ENCODE data around the gene SYTL3.

Gene SYTL3

GRCh38 chr6:158715330-158716311, 65.8 kb downstream of the SYTL3 start:
- in situ Hi-C loops (cut with MboI; ENCODE audit: low sequenced_read_pairs, unreplicated experiment) = loop anchor here (25.0 kb wide), 1 partner anchor 397 kb away; no protein-coding TSS in a partner anchor
- TF ChIP-seq, protein P1, sequence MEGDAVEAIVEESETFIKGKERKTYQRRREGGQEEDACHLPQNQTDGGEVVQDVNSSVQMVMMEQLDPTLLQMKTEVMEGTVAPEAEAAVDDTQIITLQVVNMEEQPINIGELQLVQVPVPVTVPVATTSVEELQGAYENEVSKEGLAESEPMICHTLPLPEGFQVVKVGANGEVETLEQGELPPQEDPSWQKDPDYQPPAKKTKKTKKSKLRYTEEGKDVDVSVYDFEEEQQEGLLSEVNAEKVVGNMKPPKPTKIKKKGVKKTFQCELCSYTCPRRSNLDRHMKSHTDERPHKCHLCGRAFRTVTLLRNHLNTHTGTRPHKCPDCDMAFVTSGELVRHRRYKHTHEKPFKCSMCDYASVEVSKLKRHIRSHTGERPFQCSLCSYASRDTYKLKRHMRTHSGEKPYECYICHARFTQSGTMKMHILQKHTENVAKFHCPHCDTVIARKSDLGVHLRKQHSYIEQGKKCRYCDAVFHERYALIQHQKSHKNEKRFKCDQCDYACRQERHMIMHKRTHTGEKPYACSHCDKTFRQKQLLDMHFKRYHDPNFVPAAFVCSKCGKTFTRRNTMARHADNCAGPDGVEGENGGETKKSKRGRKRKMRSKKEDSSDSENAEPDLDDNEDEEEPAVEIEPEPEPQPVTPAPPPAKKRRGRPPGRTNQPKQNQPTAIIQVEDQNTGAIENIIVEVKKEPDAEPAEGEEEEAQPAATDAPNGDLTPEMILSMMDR (IDR thresholded peaks at IDR 0.05; ENCODE audit: borderline replicate concordance, control extremely low read depth, extremely low read depth, insufficient read depth, missing control alignments) = no peak
- DNase-seq (ENCODE audit: low spot score) = peak; percentile 77

DNA sequence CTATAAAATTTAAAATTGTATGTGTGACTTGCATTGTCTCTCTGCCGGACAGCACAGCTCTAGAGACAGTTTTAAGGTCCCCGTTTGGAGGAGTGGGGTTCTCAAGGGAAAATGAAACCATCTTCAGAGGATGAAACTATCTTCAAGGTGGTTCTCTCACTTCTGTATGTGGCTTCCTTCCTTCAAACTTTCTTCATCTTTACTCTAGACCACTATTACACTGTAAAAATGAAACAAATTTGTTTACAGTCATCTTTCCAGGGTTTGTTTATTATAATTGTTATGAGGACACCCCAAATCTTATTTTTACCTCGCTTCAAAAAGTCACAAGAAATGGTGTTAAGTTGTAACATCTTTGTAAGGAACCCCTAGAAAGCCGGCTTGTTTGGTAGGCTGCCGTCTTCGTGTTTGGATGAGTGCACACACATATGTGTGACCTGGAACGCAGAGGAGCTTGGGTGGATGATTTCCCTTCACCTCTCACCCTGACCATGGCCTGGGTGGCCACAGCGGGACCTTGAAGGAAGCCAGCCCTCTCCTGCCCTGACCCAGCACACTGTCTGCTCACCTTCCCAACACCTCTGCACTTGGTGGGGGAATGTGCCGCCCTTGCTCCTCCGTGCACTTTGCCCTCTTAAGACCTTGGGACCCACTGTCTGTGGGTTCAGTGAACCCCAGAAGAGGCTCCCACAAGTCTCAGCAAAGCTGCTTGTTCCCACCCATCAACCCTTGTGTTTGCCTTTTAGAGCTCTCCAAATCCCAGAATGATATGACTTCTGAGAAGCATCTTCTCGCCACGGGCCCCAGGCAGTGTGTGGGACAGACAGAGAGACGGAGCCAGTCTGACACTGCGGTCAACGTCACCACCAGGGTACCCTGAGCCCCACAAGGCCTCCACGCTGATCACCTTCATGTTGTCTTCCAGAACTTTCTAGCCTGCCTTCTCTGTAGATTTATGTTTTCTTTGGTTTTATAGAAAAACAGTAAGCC, 67.8 kb downstream of the SYTL3 start:
- TF ChIP-seq, protein P1 (IDR thresholded peaks at IDR 0.05; ENCODE audit: borderline replicate concordance, control extremely low read depth, extremely low read depth, insufficient read depth, missing control alignments) = no peak
- in situ Hi-C loops (cut with MboI; ENCODE audit: low sequenced_read_pairs, unreplicated experiment) = loop anchor here (25.0 kb wide), 1 partner anchor 395 kb away; no protein-coding TSS in a partner anchor
- DNase-seq (ENCODE audit: low spot score) = peak; percentile 74

DNA sequence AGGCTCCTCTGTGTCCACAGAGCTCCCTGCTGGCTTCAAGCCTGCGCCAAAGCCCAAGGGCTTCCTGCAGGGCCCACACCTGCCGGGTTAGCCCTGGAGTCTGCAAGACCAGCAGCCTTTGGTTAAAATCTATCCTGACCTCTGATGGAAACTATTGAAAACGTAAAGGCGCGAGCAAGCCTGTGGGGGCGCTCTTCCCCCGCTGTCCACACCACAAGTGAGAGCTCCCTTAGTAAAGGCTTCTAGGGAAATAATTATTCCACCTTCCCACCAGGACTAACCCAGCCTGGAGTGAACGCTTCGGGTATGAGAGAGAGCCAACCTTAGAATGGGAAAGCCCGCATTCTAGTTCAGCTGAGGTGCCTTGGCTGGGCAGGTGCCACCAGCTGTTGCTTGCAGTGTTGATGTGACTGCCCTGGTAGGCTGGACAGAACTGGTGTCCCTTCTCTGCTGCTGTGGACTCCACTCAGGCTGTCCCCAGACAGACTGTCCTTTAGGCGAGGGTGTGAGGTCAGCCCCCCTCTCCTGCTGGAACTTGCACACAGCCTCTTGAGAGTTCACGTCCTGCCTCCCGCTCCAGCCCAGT, 68.7 kb downstream of the SYTL3 start:
- TF ChIP-seq, protein P1 (IDR thresholded peaks at IDR 0.05; ENCODE audit: borderline replicate concordance, control extremely low read depth, extremely low read depth, insufficient read depth, missing control alignments) = peak; percentile 49
- DNase-seq (ENCODE audit: low spot score) = no peak
- in situ Hi-C loops (cut with MboI; ENCODE audit: low sequenced_read_pairs, unreplicated experiment) = loop anchor here (25.0 kb wide), 1 partner anchor 394 kb away; no protein-coding TSS in a partner anchor

- in situ Hi-C loops (cut with MboI; ENCODE audit: low sequenced_read_pairs, unreplicated experiment) = loop anchor here (25.0 kb wide), 1 partner anchor 390 kb away; no protein-coding TSS in a partner anchor
- DNase-seq (ENCODE audit: low spot score) = no peak
- TF ChIP-seq, protein P1 (IDR thresholded peaks at IDR 0.05; ENCODE audit: borderline replicate concordance, control extremely low read depth, extremely low read depth, insufficient read depth, missing control alignments) = no peak
These were observed 72.4 kb downstream of the SYTL3 start for GRCh38 chr6:158722176-158722729.

GRCh38 chr6:158725704-158726103, 75.8 kb downstream of the SYTL3 start:
- no peak for DNase-seq (ENCODE audit: low spot score)
- in situ Hi-C loops (cut with MboI; ENCODE audit: low sequenced_read_pairs, unreplicated experiment) = no loop called here
- TF ChIP-seq, protein P1 (IDR thresholded peaks at IDR 0.05; ENCODE audit: borderline replicate concordance, control extremely low read depth, extremely low read depth, insufficient read depth, missing control alignments) = no peak

All from GM13976 (cell line).